NCI-H2227 treated with DMSO at 0.1 percent for 48 hours (cell line): Measurements from ENCODE around the gene RNF148.
"Not testable (repeated sequence)": the region's sequence is repeated elsewhere in the genome, so short reads cannot be mapped to it uniquely, and the experiment has no call there.

Source experiments
- DNase-seq: peaks from one replicate; lab custom pipeline; 2025; lab: John Stamatoyannopoulos, UW

RNF148 gene

DNA sequence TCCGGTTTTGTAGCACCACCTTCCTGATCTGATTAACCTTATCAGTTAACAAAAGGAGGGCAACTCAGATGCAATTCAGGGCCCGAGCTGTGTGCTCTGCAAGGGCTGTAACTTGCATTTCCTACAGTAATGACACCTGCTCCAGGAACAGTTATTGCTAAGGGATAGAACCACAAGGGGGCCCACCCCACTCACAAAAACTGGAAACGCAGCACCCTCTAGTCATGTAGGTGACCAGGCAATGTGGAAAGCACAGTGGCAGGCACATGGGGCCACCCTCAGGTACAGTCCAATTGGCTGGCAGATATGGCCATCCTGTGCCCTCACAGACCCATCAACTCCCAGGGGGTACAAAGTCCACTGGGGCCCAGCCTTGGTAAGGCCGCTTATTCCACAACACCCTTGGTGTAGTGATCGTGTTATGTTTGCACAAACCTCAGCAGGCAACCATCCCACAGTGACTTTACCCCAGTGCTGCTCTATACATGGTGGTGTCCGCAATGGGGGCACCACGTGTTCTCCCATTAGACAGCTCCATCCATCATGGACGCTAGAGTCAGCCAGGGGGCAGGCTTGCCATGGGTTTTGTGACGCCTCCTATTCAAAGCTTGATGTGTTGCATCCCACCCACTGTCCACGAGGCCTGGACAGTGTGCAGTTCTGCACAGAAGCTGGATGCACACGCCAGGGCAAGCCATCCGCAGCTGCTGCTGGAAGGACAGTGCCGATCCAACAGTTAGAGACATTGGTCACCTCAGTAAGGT lies 13.2 kb downstream of the RNF148 start:
- no peak for DNase-seq

GRCh38 chr7:122688400-122688998 lies 14.2 kb downstream of the RNF148 start:
- DNase-seq = no peak

DNA sequence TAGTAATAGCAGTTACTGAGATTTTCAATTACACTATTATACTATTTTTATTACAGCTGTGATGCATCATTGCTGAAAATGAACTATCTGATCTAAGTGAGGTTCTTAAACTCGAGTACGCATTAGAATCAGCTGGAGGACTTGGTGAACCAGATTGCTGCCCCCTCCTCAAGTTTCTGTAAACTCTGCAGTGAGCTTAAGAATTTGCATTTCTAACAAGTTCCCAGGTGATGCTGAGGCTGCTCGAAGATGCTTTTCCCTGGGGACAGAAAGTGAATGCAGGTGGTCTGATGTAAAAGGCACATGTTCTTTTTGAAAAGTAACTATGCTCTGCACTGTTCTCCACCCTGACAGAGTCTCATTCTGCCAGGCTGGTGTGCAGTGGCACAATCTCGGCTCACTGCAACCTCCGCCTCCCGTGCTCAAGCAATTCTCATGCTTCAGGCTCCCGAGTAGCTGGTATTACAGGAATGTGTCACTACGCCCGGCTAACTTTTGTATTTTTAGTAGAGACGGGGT lies 16.3 kb downstream of the RNF148 start:
- DNase-seq = no peak

GRCh38 chr7:122684504-122684903 lies 18.2 kb downstream of the RNF148 start:
- DNase-seq = no peak

- no peak for DNase-seq
Measured at GRCh38 chr7:122682815-122683550, 19.7 kb downstream of the RNF148 start.

DNA sequence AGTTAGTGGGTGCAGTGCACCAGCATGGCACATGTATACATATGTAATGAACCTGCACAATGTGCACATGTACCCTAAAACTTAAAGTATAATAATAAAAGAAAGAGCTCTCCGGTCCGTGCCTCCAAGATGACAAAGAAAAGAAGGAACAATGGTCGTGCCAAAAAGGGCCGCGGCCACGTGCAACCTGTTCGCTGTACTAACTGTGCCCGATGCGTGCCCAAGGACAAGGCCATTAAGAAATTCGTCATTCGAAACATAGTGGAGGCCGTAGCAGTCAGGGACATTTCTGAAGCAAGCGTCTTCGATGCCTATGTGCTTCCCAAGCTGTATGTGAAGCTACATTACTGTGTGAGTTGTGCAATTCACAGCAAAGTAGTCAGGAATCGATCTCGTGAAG lies 21.5 kb downstream of the RNF148 start:
- DNase-seq = not testable (repeated sequence)

DNA sequence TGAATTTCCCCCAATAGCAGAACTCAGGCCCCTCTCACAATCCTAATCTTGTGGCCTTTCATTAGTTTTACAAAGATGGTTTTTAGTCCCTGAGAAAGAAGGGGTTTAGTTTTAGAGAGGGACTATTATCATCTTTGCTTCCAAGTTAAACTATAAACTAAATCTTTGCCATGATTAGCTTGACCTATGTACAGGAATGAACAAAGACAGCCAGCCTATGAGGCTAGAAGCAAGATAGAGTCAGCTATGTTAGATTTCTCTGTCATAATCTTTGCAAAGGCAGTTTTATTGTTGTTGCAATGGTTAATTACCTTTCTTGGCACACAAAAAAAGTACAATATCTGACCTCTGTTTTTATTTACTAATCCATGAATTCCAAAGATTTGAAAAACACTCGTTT lies 22.9 kb downstream of the RNF148 start:
- no peak for DNase-seq

GRCh38 chr7:122679269-122679709 lies 23.4 kb downstream of the RNF148 start:
- not testable (repeated sequence) for DNase-seq

- no peak for DNase-seq
Measured at GRCh38 chr7:122677149-122677548, 25.6 kb downstream of the RNF148 start.

GRCh38 chr7:122676466-122676865 lies 26.3 kb downstream of the RNF148 start:
- no peak for DNase-seq

DNA sequence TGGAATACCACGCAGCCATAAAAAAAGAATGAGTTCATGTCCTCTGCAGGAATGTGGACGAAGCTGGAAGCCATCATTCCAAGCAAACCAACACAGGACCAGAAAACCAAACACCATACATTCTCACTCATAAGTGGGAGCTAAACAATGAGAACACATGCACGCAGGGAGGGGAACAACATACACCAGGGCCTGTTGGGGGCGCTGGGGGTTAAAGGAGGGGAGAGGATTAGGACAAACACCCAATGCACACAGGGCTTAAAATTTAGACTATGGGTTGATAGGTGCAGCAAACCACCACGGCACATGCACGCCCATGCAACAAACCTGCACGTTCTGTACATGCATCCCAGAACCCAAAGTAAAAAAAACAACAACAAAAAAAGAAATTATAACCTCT lies 27.1 kb downstream of the RNF148 start:
- DNase-seq = no peak

GRCh38 chr7:122675011-122675410 lies 27.7 kb downstream of the RNF148 start:
- DNase-seq = no peak

GRCh38 chr7:122674502-122674901 lies 28.2 kb downstream of the RNF148 start:
- no peak for DNase-seq

DNA sequence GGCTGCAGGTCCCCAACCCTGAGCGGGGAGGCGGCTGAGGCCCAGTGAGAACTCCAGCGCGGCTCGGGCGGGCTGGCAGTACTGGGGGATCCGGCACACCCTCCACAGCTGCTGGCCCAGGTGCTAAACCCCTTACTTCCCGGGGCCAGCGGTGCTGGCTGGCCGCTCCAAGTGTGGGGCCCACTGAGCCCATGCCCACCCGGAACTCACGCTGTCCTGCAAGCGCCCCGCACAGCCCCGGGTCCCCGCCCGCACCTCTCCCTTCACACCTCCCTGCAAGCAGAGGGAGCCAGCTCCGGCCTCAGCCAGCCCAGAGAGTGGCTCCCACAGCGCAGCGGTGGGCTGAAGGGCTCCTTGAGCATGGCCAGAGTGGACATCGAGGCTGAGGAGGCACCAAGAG lies 28.8 kb downstream of the RNF148 start:
- DNase-seq = no peak

GRCh38 chr7:122672536-122672935 lies 30.2 kb downstream of the RNF148 start:
- no peak for DNase-seq

- DNase-seq = no peak
Measured at GRCh38 chr7:122663733-122664132, 39.0 kb downstream of the RNF148 start.

DNA sequence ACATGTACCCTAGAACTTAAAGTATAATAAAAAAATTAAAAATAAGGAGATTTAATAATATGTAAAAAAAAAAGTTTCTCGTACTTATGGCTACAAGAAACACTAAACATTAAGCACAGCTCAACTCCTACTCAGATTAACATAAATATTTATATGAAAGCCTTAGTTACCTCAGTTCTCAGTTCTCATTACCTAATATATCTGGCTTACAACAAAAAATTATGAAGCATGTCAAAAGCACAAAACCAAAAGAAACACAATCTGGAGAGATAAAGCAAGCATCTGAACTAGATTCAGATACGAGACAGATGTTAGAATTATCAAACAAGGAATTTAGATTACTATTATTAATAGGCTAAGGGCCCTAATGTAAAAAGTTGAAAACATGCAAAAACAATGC lies 43.9 kb downstream of the RNF148 start:
- no peak for DNase-seq

DNA sequence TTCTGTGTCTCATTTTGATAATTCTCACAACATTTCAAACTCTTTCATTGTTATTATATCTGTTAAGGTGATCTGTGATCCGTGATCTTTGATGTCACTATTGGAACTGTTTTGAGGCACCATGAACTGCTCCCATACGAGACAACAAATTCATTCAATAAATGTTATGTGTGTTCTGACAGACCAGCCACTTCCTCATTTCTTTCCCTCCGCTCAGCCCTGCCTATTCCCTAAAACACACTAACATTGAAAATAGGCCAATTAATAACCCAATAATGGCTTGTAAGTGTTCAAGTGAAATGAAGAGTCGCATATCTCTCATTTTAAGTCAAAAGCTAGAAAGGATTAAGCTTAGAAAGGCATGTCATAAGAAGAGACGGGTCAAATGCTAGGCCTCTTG lies 49.0 kb downstream of the RNF148 start:
- no peak for DNase-seq

DNA sequence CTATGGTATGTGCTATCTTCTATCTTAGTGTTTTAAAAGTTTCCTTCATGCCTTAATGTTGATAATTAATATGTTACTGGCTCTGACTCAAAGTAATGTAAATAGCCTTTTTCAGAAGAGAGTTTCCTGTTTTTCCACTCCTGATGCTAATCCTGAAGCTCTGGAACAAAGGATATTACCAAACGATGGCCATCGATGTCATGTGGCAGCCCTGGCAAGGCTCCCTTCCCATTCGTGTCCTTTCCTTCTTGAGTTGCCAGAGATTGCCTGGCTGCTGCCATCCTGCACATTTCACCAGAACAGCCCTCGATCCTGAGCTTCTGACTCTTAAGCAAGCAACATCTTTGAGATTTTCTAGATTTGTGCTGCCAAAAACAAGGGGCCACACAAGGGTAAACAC lies 49.8 kb downstream of the RNF148 start:
- DNase-seq = no peak
